Spleen (tissue), 7 donors: Measurements from ENCODE around the gene PLXND1.

Experiments
- POLR2A ChIP-seq, 3 donors: fragments of 450-650 bp; IDR thresholded peaks; one replicate each; pipeline ENCODE4 v1.5.1; 2017; ENCODE audit warnings: antibody characterized with exemption in 3 of 3, mild to moderate bottlenecking in 1 of 3
- POLR2AphosphoS5 ChIP-seq, 3 donors: sonication (generic); formaldehyde crosslinking; IDR thresholded peaks; one replicate each; pipeline ENCODE4 v1.5.1; 2017; ENCODE audit warnings: antibody characterized with exemption in 3 of 3
- TF ChIP-seq, protein P1 (sequence below), 11 experiments: fragments of 200-600 bp in 7 of 11; fragments of 450-650 bp in 4 of 11; sonication (generic) in 4 of 11; IDR thresholded peaks in 8 of 11; conservative IDR thresholded peaks in 3 of 11; 1 replicate in 7 of 11; 2 replicates in 4 of 11; pipeline versions ENCODE4 v1.4.0 to v1.8.0; 2016 to 2021; ENCODE audit warnings: antibody characterized with exemption in 11 of 11, inconsistent platforms in 4 of 11, mild to moderate bottlenecking in 1 of 11
- donor health status: DM: no; HTN: no; CAD: no; lungs with moderate emphysema.
- donor health status: DM: no; HTN: no; CAD: no.
- donor health status: DM: no; HTN: no; CAD: no.

DNA sequence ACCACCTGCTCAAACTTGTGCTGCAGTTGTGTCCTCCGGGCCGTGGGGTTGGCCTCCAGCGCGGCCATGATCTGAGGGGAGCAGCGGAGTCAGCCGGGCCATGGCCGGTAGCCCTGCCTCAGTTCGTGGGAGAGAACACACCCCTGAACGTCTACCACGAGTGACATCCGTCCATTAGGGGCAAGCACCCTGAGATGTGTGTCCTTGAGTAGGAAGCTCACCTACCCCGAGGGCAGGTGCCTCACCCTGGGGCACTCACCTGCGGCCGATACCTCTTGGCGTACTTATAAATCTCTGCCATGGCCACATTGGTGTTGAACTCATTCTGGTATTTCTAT, 50.1 kb downstream of the PLXND1 start:
- TF ChIP-seq POLR2AphosphoS5 (IDR thresholded peaks at IDR 0.05) (no peak), POLR2A (IDR thresholded peaks at IDR 0.05) (no peak)
- TF ChIP-seq, protein P1, sequence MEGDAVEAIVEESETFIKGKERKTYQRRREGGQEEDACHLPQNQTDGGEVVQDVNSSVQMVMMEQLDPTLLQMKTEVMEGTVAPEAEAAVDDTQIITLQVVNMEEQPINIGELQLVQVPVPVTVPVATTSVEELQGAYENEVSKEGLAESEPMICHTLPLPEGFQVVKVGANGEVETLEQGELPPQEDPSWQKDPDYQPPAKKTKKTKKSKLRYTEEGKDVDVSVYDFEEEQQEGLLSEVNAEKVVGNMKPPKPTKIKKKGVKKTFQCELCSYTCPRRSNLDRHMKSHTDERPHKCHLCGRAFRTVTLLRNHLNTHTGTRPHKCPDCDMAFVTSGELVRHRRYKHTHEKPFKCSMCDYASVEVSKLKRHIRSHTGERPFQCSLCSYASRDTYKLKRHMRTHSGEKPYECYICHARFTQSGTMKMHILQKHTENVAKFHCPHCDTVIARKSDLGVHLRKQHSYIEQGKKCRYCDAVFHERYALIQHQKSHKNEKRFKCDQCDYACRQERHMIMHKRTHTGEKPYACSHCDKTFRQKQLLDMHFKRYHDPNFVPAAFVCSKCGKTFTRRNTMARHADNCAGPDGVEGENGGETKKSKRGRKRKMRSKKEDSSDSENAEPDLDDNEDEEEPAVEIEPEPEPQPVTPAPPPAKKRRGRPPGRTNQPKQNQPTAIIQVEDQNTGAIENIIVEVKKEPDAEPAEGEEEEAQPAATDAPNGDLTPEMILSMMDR (IDR thresholded peaks at IDR 0.05 in 8 of 11, conservative IDR thresholded peaks at IDR 0.05 in 3 of 11): no peak
